ENCODE results near the gene ABR.

The ABR gene

DNA sequence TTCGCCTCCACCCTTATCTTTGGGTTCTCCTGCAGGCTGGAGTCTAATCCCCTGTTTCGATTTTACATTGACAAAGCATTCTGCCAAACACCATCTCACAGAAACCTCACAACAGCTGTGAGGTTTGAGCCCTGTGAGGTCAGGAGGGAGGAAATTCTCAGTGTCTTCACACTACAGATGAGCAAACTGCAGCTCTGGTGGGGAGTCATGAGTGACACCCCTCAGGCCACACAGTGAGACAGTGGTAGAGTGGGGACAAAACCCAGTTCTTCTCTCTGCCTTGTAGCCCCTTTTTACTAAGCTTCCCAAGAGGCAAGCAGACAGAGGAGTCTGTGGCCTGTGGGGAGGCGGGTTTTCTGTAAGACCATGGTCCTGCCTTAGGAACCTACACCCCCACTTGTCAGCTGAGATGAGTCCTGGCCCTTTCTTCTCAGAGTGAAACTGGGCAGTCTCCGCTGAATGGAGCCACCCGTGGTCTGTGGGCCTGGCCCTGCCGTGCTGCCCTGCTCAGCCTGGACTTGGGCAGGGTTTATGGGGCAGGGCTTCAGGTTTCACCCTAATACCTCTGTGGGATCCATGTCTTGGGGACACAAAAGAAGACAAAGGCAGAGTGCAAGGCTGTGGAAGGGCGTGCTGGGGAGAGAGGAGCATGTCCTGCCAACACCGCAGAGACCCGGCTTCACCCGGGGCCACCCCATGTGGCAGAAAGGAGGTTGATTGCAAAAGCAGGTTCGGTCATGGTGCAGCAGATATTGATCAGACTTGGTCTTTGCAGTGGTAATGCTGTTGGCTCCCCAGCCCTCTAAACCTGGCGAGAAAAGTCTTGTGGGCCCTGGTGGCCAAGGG, 59.0 kb downstream of the ABR start:
- DNase-seq (ENCODE audit: low spot score): no peak

DNA sequence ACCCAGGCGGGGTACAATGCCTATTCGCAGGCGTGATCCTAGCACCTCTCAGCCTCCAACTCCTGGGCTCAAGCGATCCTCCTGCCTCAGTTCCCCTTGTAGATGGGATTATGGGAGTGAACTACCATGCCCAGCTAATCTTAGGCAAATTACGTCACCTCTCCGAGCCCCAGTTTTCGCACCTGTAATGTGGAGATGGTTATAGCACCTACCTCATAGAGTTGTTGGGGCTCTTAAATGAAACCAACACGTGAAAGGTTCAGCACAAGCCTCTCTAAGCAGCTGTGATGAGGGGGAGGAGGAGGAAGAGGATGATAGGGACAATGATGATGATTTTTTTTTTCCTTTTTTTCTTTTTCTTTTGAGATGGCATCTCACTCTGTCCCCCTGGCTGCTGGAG, 59.9 kb downstream of the ABR start:
- DNase-seq (ENCODE audit: low spot score): no peak

DNA sequence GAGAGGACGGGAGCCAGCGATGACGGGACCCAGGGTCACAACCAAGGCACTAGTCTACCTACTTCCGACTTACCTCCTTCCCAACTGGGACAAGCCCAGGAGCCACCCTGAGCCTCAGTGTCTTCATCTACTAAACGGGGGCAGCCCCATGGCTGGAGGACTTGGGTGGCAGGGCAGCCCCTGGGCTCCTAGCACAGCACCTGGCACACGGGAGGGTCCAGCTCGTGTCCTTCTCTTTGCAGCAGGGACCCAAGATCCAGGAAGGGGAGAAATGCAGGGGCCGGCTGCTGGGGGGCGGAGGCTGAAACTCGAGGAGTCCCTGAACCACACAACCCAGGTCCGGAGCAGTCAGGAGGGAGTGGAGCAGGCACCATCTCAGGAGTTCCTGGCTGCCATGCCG, 63.2 kb downstream of the ABR start:
- DNase-seq (ENCODE audit: low spot score): no peak

DNA sequence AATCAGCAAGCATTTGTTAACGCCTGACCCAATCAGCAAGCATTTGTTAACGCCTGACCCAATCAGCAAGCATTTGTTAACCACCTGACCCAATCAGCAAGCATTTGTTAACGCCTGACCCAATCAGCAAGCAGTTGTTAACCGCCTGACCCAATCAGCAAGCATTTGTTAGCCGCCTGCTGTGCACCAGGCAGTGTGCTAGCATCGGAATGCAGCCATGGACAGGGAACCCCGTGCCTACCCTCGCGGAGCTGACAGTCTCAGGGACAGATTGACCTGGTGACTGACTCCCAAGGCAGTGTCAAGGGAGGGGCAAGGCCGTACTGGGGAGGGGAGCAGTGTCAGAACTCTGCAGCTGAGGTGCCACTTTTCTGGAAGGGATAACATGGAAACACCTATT, 66.9 kb downstream of the ABR start:
- no peak for DNase-seq (ENCODE audit: low spot score)

DNA sequence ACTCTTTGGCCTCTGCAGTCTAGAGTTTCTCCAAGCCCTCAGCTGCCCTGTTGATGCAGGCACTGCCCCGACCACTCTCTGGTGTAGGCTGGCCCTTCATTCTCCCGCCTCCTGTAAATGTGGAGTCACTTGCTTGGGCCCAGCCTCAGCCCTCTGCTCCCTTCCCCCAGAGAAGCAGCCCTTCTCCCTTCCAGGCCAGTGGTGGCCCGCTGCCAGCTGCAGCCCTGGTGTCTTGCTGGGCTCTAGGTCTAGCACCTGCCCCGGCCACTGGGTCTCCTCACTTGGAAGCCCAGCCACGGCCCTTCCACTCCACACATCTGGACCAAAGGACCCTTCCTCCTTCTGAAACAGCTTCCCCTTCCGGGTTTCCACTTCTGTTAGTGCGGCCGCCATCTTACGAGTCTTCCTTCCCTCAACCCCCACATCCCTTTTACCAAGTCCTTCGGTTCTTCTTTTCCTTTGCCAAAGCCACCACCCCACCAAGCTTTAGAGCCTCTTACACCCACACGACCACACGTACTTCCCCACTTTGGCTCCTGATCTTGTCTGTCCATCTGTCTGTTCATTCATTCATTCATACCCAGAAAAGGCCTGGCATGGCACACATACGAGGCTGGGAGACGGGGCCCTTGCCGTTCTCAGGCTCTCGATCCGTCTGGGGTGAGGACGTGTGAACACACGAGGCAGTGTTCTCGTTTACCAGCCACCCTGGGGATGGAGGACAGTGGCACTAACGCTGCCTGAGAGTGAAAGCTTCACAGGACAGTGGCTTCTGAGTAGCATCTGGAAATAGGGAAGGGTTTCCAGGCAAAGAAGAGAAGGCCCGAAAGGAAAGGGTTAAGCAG, 68.0 kb downstream of the ABR start:
- no peak for DNase-seq (ENCODE audit: low spot score)

DNA sequence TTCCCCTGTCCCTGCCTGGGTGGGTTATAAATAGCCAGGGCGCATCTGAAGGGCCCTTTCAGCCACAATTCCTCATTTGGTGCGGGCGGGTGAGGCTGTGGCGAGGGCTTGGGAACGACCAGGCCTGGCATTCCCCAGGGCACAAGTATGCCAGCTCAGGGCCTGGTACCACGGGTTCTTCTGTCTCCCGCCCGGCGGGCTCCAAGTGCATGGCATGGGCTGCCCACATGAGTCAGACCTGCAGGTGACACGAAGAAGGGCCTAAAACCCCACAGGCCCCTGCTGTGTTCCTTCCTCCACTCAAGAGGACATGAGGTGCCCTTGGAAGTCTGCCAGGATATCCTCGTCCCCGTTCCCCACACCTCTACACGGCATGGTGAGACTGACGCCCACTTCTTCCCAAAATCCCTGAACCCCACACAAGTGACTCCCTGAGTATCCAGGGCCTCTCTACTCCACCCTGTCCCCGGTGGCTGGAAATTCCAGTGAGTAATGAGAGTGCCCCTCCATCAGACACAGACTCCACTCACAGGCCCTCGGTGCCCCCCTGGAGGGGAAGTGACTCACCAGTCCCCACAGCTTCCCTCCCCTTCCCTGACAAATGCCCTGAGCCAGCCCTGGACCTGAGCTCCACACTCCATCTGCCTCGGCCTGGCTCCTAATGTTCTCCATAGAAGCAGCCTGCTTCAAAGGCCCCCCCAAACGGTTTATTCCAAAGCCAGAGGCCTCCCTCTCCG, 68.8 kb downstream of the ABR start:
- DNase-seq (ENCODE audit: low spot score): no peak

DNA sequence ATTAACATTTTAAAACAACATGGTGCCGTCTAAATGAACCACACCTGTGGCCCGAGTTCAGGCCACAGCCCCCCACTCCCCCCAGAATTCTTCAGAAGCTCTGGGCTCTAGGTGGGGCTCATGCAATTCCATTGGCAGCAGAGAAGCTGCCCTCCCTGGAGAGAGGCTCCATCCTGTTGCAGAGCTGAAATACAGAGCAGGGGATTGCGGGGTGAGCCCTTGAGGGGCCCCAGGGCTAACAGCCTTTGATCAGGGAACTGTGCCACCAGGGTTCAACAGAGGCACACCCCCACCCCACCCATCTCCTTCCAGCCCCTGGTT, 69.3 kb downstream of the ABR start:
- no peak for DNase-seq (ENCODE audit: low spot score)

DNA sequence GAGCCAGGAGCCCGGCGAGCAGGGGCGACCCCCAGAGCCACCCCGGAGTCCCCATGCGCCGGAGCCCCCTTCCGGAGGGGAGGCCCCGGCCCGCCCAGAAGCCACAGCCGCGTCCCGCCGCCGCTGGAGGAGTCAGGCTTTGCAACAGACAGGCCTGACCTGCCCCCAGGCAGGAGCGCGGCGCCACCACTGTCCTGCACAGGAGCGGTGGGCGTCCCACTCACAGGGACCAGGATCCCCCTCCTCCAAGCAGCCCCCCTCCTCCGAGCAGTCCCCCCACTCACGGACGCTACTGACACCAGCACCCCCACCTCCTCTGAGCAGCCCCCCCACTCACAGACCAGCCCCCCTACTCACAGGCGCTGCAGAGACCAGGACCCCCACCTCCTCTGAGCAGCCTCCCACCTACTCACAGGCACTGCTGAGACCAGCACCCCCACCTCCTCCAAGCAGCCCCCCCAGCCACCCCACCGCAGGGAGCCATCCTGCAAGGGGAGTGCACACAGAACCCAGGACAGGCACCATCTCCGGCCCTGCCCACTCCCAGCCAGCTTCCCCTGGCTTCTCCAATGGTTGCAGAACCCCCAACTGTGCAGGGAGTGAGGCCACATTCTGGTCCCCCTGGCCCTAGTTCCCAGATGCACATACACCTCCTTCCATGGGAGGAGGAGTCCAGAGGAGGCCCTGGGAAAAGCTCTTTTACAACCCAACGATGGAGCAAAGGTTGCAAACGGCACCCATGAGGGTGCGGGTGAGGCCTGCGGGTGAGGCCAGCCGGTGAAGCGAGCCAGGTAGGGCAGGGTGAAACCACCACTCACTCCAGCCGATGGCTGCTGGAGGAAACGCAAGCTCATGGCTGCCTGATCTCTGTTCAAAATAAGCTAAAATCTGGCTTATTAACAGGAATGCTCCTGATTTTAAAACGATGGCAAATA, 69.9 kb downstream of the ABR start:
- peak; percentile 59 for DNase-seq (ENCODE audit: low spot score)

DNA sequence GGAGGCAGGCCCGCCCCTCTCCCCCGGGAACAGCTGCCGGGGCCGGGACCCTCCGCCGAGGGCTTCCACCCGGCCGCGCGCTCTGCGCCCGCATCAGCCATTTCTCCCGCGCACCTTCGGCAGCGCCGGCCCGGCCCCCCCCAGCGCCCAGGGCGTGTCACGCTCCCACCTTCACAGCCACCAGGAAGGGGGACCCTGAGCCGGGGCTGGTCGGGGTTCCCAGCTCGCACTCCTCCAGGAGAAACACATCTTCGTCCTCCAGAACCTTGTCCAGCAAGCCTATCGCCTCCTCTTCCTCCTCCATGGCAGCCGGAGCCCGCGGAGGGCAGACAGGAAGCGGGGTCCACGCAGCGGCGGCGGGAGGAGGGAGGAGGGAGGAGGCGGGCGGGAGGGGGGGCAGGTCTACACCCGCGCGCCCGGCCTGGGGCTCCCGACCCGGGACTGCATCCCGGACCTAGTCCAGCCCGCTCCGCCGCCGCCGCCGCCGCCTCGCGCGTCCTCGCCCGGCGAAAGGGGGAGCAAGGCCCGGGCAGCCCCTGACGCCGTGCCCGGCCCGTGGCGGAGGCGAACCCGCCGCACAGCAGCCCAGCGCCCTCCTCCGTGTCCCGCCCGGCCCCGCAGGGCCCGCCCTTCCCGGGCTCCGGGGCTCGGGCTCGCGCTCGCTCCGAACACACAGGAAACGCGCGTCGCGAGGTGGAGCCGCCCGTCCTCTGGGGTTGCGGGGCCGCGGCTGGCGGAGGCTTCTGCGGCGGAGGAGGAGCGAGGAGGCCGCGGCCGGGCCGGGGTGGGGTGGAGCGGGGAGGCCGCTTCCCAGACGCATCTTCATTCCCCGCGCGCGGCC, 70.8 kb downstream of the ABR start:
- DNase-seq (ENCODE audit: low spot score): no peak

DNA sequence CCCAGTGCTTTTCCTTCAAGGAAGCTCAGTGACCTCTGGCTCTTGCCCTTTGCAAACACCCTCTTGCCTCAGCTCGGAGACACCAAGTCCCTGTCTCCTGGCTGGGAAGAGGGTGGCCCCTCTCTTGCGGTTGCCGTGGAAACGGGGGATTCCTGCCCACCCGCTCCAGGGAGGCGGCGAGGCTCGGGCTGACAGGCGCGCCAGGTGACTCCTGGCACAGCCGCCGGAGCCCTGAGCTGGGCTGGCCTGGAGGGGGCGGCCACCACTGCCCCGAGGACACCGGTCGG, 71.4 kb downstream of the ABR start:
- DNase-seq (ENCODE audit: low spot score): no peak

DNA sequence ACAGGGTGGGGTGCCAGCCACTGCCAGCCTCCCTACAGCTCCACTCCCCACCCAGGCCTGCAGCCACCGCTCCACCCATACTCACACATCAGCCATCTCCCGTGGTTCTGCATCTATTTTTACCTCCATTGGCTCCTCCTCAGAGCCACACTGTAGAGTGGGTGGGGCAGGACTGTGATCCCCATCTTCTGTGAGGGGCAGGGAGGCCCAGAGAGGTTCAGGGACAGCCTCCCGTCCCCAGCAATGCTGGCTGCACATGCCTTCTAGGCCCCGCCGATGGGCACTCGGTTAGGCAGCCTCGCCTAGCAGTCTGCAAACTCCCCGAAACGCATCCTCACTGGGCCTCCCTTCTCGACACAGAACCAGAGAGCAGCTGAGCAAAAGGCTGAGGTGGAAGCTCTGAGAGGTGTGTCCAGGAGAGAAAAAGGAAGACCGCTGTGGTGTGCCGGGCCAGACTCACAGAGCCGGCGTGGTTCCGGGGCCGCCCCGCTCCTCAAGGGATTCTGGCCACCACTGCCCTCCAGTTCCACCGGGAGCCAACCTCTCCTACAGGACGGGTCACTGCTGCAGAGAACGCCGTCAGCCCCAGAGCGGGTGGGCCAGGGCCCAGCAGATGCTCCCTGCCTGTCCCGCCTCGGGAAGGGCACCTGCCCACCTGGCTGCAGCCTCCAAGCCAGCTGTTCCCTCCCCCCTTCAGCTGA, 71.9 kb downstream of the ABR start:
- no peak for DNase-seq (ENCODE audit: low spot score)

DNA sequence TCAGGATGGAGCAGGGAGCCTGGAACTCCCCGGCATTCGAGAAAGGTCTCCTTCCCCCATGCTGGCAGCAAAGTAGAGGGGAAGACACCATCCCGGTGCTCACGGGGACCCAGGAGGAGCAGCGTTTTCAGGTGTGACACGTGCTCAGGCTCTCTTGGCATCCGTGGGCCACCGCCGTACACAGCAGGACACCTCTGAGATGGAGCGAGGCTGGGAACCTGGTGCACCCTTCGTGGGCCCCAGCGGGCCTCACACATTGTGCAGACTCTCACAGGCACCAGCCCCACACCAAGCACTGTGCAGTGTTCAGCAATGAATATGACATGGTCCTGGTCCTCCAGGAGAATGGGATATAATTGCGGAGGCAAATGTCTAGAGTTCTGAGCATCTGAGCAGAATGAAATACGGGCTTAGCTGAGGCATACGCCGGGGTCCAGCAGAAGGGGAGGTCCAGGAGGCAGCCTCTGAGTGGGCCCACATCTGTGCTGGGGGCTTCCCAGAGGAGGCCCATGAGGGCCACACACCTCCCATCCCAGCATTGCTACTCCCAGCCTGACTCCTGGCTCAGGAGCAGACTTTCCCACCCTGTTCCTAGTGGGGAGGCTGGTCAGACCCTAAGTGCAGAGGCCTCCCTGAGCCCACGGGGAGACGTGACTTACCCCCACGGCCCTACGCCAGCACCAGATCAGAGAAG, 72.6 kb downstream of the ABR start:
- DNase-seq (ENCODE audit: low spot score): no peak

DNA sequence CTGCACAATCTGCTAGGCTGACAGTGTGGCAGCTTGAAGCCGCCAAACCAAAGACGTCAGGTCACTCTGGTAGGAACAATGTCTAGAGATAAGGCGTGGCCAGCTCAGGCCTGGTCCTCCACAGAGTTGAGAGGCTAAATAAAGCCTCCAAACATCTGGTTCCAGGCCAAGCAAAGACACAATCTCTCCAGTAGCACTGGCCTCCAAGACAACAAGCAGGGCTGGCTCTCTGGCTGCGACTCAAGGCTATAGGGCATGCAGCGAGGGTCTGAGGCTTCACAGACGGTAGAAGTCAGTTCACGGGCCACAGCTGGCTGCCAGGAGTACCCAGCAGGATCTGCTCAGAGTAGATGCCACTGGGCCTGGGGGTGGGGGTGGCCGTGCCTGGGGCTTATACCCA, 75.6 kb downstream of the ABR start:
- DNase-seq (ENCODE audit: low spot score): no peak

DNA sequence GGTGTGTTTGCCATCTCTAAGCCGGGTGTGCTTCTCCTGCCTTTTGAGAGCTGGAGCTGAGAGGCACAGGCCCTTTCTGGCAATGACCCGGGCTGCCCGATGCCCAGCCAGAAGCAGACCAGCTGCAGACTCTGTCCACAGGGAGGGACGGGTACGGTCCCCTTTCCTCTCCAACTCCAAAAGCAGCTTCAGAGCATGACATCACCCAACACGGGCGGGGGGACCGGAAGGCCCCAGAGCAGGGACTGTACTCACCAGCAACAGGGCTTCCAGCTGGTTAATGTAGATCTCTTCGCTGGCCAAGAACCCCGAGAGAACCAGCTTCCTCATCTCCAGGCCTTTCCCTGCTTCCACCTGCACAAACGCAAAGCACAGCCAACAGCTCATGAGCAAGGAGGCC, 79.4 kb downstream of the ABR start:
- DNase-seq (ENCODE audit: low spot score): no peak

DNA sequence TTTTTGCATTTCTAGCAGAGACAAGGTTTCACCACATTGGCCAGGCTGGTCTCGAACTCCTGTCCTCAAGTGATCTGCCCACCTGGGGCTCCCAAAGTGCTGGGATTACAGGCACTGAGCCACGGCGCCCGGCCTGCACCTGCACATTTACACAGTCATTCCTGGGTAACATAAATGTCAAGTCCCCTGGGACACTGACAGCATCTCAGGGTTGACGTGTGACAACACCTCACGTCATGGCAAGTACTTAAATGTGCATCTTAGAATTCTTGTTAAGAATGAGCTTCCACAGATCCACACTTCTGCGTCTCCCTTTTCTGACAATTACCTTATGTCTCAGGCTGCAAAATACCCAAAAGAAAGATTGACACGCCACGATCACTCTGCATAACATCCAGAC, 80.5 kb downstream of the ABR start:
- DNase-seq (ENCODE audit: low spot score): no peak

DNA sequence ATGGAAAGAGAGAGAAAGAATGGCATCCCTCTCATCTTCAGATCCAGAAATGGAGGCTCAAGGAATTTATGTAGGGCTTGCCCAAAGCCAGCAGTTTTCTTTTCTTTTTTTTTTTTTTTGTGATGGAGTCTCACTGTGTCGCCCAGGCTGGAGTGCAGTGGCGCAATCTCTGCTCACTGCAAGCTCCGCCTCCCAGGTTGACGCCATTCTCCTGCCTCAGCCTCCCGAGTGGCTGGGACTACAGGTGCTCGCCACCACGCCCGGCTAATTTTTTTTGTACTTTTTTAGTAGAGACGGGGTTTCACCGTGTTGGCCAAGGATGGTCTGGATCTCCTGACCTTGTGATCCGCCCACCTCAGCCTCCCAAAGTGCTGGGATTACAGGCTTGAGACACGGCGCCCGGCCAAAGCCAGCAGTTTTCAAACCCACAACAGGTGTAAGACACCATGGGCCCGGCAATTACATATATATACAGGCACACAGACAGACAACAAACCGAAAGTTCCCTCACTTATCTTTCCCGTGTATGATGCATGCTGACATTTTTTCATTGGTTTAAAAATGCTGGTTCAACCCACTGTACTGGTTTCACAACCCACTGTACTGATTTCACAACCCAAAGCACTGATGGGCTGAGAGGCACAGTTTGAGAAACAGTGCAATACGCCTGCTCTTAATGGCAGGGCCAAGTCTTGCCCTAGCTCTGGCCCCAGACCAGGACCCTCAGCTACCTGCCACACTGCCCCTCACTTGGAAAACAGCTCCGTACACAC, 81.6 kb downstream of the ABR start:
- DNase-seq (ENCODE audit: low spot score): peak; percentile 45

DNA sequence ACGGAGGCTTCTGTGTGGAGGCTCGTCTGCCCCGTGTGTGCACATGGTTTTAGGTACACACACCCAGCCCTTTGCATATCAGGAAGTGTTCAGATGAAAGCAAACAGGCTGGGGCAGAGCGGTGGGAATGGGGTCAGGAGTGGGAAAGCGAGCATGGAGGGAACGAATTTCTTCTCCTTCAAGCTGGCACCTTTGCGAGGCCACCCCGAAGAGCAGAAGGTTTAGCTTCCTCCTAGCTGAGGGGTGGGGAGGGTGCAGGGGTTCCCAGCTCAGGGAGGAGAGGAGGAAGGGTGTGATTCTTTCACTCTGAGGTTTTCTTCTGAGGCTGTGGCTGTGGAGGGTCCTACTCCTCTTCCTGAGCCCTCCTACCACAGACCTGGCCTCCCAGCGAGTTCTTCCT, 83.6 kb downstream of the ABR start:
- no peak for DNase-seq (ENCODE audit: low spot score)

DNA sequence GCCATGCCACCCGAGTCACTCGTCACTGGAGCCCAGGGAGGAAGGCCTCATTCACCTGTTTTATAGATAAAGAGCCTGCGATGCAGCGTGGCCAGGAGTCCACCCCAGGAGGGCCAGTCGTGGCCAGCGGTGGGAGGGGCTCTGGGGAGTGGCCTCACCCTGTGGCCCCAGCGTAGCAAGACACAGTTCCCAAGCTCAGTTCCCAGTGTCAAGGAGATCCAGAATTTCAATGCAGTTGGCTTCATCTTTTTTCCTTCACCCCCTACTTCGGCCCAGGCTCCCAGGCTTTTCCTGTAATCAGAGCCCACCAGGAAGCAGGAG, 84.0 kb downstream of the ABR start:
- DNase-seq (ENCODE audit: low spot score): no peak

Measured in HuH-7 (cell line).